GM19240 (cell line): ENCODE measurements around the gene KCNMA1.

ENCODE experiments used
- DNase-seq: peaks from one replicate; pipeline ENCODE4 v3.0.0; 2011; ENCODE audit warnings: low spot score; ENCODE audit not compliant: insufficient read length

KCNMA1 gene

DNA sequence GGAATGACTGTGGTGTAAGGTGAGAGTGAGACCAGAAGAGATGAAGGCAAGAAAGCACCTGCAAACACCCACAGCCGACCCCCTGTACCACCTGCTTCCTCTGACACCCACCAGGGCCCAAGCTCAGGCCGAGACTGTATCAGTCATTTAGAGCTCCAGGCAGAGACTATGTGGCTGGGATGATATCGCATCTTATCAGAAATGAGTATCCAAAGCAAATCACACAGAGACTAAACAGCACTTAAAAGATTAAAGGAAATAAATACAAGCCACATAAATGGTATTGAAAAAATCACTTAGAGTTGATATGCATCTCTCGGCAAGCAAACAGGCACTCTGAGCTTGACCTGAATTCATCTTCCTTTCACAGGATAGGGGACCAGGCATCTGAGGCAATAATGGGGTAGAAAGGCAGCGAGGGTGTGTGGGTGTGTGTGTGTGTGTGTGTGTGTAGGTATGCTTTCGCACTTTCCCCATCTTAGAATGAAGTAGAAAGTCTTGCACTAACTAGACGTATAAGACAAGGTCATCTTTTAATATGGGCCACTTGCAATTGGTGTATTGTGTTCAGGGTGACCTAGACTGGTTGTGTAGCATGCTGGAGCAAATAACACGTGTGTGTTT is 665.9 kb downstream of the KCNMA1 start:
- DNase-seq, result no peak

DNA sequence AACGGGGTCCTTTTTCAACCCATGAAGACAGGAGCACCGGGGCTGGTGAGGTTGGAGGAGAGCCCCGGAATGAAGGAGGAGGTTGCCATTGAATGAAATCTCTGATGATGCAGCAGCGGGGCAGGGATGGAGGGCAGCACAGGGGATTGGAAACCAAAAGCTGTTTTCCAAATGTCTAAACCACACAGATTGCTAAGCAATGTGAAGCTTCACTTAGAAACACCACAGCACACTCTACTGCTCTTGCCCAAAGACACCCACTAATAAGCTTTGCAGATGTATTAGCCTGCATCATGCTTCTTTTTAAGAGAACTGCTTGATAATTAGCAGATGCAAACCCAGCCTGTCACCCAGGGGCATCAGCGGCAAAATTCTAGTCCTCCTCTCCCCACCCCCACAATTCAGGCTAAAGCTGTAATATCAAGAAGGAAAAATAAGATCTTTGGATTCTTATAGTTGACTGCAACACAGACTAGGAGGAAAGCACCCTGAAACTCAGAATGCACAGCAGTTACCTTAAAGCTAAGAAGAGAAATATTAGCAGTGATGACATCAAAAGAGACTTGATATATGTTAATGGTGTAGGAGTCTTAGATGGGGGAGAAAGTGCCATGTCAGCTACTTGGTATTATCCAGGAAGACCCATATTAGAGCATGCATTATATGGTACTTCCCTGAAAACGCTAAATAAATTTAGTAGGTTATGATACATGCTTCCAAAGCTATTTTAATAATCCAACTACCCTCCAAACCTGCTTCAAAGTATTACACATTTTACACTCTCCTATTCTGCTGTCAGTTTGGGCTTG is 666.7 kb downstream of the KCNMA1 start:
- no peak for DNase-seq

DNA sequence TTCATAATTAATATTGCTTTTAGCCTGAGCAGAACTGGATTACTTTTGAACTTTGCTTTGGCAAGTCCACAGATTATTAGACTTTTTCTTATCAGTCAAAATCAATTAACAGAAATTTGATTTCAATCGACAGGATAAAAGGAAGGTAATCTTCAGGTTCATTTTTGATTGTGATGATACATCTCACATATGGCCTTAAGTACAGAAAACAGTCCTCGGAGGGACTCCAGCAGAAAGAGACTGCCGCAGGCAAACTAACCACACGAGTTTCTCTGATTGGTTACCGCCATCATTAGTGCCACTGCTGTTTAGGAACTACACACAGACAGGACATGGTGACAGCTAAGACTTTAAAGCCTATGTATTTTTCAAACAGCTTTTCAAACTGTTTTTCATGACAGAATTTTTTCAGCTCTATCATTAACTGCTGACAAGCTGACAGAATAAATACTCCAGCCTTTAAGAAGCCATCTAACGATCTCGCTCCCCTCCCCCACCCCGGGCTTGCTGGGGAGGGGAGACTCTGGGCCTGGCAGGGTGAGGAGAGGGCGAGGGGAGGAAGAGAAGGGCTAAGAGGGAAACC is 668.2 kb downstream of the KCNMA1 start:
- no peak for DNase-seq

DNA sequence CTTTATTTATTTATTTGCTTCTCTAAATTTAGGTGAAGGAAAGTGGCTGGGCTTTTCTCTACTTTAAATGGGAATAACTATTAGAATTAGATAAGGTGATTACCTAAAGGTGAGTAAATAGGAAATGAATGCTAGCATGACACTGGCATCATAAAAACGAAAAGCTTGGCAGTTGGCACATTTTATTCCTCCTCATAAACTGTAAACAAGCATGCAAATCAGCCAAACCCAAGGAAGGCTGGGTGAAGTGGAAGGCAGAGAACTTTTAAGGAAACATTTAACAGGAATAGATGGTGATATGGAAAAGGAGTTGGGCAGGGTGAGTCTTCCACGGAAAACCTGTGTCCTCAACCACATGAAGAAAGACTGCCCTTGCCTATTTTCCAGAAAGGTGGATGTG is 669.1 kb downstream of the KCNMA1 start:
- DNase-seq, result no peak

DNA sequence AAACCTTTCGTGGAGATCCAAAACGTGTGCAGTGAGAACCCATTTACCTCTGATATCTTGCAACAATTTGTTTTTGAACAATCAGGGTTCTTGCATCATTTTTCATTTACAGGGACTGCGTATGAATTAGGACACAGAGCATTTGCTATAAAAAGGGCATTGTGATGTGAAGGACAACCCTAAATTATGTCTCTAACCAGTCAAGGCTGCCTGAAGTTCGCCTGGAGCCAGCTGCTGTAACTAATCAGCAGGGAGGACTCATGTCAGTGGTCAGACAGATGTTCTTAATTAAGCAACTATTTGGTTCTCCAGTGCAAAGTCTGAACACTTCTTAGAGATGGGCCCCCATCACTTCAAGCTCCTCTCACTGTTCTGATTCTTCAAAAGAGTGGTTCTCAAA is 674.8 kb downstream of the KCNMA1 start:
- no peak for DNase-seq

DNA sequence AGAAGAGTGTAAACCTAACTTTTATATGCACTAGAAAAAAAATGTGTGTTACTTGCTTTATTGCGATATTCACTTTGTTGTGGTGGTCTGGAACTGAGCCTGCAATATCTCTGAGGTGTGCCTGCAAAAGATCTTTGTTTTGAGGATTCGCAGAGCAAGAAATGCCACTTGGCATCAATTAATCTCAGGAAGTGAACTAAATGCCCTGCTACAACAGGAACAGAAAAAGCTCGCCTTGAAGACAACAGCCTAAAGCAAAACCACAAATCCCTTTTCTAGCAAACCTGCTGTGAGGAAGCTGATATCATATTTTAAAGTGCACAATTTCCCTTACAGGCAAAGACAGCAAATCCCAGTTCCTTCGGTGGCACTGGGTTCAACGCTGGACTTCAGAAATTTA is 675.8 kb downstream of the KCNMA1 start:
- DNase-seq, result no peak

DNA sequence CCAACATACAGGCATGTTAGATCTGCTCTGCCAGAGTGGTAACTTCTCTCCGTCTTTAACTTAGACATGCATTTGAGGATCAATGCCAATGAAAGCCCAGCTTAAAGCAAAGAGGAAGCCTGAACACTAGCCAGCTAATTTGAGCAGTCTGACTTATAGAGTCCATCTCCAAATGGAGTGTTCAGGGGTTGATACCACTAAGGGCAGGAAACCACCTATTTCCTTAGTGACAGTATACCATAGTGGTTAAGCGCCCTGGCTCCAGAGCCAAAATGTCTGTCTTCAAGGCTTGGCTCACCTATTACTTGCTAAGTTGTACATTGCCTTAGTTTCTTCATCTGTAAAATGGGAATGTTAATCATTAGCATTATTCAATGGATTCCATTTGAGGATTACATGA is 678.5 kb downstream of the KCNMA1 start:
- no peak for DNase-seq

DNA sequence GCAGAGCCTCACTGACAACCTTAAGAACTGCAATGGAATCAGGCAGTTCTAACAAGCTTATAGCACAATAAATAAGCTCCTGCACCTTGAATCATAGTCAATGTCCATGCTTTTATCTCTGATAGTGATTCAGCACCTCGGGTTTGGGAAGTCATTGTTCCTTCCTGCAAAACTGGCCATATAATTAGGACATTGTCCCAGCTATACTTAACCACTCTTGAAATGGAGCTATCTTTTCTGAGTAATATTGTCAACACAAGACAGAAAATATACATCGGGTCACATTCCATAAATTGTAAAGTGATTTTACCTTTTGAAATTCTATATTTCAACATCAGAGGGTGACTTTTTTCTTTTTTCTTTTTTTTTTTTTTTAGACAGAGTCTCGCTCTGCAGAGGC is 682.8 kb downstream of the KCNMA1 start:
- no peak for DNase-seq

DNA sequence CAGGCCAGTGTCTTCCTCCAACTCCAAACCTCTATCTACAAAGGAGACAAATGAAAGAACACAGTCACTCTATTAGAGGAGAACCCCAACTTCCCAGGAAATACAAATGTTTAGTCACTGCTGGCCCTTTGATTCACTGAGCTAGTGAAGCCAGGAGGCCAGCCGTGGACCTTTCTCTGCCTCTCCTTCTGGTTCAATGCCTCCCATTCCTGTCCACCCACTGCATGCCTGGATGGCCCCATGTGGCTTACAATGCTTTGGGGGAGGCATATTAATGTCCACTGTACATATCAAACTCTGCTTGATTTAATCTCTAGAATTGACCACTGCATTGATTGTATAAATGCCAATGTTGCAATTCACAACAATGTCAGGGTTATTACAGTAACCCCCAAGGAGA is 687.3 kb downstream of the KCNMA1 start:
- no peak for DNase-seq

DNA sequence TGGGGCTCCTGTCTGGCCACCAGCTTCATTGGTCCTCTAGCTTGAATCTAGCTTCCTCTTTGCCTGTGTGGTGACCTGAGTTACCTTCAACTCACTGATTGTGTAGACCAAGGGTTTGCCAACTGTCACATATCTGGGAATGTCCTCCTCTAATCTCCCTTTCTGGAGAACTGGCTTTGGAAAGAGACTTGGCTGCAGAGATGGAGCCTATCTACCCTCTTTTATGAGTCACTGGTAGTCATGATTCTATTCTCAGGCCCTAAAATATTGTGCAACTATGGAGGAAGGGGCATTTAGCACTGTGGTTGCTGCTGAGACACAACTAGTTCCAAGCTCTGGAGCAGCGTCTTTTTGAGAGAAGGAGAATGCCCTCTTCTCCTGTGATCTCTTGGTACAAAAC is 691.3 kb downstream of the KCNMA1 start:
- no peak for DNase-seq

DNA sequence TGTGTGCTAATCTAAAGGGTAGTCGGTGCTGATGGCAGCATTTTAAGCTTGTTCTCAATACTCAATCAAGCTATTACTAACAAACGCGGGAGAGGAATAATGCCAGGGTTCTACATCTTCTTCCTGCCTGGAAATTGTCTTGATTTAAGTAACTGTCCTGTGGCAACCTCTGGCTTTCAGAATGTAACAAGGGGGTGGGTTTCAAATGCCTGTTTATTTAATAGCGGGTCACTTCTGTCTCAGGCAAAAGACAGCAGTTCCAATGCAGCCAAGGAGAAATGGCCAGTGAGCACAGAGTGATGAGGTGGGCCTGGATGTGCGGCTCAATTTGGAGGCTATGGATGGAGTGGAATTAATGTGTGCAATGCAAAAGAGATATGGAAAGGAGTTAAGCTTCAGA is 692.4 kb downstream of the KCNMA1 start:
- DNase-seq, result no peak

DNA sequence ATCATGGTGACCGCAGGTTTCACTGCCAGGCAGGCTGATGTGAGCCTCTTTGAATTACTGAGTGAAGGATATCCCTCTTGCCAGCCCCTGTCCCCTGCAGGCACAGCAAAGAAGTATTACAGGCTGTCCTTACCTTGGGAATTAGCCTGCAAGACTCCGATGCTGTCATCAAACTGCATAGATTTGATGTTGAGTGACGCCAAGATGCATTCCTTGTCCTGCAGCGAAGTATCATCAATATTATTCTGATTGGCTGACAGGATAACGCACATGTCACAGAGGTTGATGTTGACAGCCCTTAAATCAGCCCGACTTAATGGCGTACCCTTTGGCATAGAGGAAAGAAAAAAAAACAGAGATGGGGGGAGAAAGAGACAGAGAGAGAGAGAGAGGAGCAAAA is 693.0 kb downstream of the KCNMA1 start:
- DNase-seq, result no peak

DNA sequence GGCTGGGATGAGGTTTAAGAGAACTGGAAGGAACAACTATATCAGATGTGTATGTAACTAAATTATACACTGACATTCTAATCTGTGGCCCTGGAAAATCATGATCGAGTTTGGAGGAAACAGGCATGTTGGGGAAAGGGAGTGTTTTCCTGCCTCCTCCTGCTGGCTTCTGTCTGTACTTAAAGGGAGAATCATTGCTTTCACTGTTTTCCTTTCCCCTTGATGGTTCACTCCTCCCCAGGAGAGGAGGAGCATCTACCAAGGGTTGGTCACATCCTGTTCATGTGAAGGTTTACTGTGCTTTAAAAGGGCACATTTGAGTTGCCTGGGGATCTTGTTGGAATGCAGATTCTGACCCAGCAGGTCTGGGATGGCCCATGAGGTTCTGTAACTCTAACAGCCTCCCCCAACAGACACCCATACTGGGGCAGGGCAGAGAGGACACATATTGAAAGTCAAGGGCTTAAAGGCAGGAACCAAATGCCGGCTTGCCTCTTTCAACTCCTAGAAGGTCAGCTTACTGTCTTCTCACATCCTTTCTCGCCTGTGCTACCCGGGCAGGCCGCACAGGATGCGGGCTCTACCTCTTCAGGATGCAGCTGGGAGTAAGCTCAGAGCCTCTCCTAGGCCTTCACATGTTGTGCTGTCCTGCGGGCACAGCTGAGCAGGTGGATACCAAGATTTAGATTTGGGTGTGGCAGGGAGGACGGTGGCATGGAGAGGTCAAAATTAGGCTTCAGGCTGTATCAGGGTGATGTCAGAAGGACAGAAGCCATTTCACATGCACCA is 694.8 kb downstream of the KCNMA1 start:
- DNase-seq, result no peak

DNA sequence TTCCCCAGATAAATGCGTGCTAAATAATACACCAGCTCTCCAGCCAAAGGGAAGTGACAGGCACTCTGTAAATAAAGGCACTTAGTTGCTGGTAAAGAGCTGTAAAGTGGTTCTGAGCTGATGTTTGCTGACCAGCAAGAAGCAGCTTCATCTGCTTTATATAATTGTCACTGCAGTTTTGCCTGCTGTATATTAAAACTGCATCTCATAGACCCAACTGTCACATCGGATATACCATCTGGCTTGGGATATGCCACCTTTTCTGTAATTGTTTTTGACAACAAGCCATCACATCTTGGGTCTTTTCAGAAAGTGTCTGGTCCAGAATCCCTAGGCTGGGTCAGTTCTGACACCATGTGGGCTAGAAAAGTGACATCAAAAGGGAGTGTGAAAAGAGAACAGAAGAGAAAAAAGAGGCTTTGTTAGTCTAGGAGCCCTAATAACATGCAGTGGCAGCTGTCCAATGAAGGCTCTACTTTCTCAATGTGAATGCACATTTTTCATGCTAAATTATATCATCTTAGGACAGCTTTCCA is 697.6 kb downstream of the KCNMA1 start:
- no peak for DNase-seq

DNA sequence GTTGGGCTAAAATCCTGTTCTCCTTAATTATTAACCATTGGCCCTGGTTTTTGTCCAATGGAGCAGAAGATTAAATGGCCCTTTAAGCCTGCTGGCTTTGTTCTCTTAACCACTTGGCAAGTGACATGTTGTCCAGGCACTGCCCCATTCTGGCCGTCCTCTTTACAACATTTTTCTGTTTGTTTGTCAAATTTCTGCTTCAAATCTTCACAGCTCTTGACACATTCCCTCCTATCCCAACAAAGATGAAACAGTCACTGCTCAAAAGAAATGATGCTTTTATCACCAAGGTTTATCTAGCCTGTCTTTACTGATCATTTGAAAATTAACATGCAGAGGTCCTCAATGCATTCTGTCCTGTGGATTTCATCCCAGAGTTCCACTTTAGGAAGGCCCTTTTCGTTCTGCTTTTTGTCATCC is 700.4 kb downstream of the KCNMA1 start:
- no peak for DNase-seq

DNA sequence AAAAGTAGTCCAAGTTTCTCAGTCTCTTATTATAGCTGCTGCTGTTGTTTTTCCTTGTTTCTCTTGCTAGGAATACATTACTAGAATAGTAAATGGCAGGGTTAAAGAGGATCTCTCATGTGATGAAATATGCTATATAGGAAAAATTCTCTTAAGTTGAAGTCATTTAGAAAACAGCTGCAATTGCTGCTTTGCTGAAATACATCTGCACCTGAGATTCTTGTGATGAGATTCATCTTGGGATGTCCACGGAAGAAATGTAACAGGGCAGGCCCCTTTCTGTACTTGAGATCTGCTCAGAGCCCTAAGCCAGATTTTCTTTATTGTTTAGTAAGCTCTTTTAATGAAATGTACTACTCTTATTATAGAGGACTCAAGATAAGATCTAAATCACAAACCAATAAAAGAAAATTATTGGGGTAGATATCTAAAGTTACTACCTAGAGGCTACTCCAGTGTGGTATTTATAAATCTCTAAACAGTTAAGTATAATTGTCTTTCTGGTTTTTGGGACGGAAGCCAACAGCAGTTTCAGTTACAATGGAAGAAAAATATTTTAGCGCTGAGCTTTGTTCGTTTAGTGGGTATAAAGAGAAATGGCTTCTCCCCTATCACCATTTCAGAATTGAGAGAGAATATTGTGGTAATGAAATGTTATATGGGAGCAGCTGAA is 701.5 kb downstream of the KCNMA1 start:
- DNase-seq, result no peak

DNA sequence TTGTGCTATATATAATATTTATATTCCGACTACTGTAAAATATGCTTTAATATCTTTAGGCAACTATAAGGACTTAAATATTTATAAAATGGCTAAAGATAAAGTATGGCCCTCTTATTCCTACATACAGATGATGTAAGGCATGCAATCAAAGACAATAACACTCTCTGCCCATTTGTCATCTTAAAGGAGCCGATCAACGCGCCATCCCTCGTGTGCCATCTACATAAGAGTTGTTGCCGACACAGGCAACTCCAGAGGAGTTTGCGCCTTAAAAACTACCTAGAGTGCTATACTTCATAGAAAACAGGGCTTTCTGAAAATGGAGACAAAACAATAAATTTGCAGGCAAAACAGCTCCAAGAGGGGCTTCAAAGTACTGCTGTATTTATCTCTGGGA is 709.0 kb downstream of the KCNMA1 start:
- no peak for DNase-seq

DNA sequence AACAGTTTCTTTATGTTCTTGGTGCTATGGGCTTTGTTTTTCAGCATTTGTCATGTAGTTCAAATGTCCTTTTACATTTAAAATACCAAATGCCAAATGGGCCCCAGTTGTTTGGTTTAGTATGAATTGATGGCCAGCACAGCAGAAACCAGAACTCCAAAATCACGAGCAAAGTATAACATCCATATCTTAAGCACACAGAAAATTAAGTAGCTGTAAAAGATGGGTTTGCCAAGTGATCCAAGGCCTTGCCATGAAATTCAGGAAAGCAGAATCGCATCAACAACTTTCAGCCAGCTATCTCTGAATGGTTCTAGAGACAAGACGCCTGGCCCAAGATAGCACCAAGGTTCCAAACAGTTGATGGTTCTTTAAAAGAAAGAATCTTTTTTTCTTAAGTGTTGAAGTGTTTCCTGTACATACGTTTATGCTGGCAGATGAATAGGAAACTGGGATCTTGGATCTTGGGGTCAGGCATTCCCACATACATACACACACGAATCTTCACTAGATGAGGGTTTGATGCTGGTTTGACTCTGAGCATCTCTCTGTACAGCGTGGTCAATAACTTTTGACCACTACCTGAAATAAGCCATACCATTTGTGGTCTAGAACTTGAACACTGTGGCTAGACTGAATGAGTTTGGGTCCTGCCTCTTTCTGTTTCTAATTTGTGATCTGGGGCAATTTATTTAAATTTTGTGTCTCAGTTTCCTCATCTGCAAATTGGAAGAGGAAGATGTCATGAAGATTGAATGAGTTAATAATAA is 711.8 kb downstream of the KCNMA1 start:
- DNase-seq, result no peak

DNA sequence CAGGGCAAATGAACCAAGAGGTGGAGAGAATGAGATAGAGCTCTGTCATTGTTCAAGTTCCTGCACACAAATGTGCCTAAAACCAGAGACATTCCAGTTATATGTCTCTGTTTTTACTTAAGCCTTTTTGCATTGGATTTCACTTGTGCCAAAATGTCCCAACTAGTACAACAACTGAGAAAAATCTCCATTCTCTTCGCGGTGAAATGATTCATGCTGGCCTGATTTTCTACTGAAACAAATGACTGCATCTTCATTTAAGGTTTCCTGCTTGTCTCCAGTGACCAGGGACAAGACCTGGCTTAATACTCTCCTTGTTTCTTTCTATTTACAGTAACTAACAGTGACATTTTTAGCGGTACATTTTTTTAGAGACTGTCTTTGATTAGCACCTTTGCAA is 714.9 kb downstream of the KCNMA1 start:
- no peak for DNase-seq

DNA sequence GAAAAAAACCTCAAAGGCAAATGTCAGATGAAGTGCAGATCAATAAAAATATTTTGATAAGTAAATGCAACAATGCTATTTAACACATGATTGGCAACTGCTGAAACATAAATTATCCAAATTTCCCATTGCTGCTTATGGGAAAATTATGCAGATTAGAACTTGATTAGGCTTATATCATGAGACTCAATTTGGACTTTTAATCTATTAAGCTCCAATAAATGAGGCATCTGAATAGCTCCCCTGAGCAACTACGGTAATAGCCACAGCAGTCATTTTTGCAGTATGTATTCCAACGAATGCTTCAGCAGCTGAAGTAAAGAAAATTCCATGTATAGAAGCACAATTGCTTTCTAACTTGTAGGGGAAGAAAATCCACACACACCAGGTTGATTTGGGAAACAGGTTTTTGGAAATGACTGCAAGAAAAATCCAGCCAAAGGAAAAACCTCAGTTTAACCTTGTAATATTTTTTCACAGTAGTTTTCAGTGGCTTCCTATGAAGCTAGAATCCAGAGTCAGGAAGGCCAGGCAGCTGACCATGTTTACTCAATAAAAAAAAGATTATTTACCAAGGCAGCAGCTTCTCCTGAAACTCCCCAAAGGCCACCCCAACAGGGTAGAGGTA is 716.1 kb downstream of the KCNMA1 start:
- no peak for DNase-seq
